Measurements from ENCODE around the gene SMC1A. TPM values are rescaled to one million over a fixed set of nuclear protein-coding genes. Genes with fewer than 3 reads are reported as not detected.
A peak's percentile ranks its signal among the peaks of the same experiment; 100 is the strongest.
"Not testable (repeated sequence)": the region's sequence is repeated elsewhere in the genome, so short reads cannot be mapped to it uniquely, and the experiment has no call there.

Gene SMC1A
- total RNA-seq, 1 donor from 2014 or later, result 11.2 TPM

GRCh38 chrX:53421772-53422085 is 725 bp downstream of the SMC1A start:
- TF ChIP-seq CTCF (IDR thresholded peaks at IDR 0.05), result no peak

GRCh38 chrX:53421125-53421524 is 1.3 kb downstream of the SMC1A start:
- Histone ChIP-seq H3K27ac (peak overlapping the region in 1 of 2 donors; percentile 91), H3K36me3 (no peaks in the 10 kb centered on the region), H3K4me3 (peak overlapping the region; percentile 73 to 85), H3K4me1 (peaks cover 5 to 10% of the 10 kb centered on the region in 2 donors), H3K9me3 (no peaks in the 10 kb centered on the region), H3K27me3 (no peaks in the 10 kb centered on the region)
- no peak for TF ChIP-seq CTCF (IDR thresholded peaks at IDR 0.05)
- intact Hi-C loops (cut with DNase I), result loop anchor here (5.0 kb wide), 2 partner anchors 261 to 1159 kb away; no protein-coding TSS in a partner anchor
- no peak for DNase-seq (ENCODE audit: low spot score in 2 of 2)

More at GRCh38 chrX:53421772-53422085, 725 bp downstream of the SMC1A start:
- Histone ChIP-seq H3K4me1 (peaks cover 5 to 10% of the 10 kb centered on the region in 2 donors), H3K9me3 (no peaks in the 10 kb centered on the region), H3K27me3 (no peaks in the 10 kb centered on the region), H3K27ac (peak overlapping the region; percentile 91 to 92), H3K36me3 (no peaks in the 10 kb centered on the region), H3K4me3 (peak overlapping the region; percentile 73 to 85)
- no peak for DNase-seq (ENCODE audit: low spot score in 2 of 2)
- intact Hi-C loops (cut with DNase I), result loop anchor here (1.0 to 5.0 kb wide), 4 partner anchors 13 to 1159 kb away; partner anchors contain the start of genes HSD17B10 and KDM5C

- H3K9me3 ChIP-seq; H3K36me3 ChIP-seq; H3K4me3 ChIP-seq; H3K4me1 ChIP-seq; H3K27ac ChIP-seq; H3K27me3 ChIP-seq; DNase-seq (ENCODE audit: low spot score in 2 of 2): not testable (repeated sequence)
- intact Hi-C loops (cut with DNase I), result loop anchor here (5.0 kb wide), 2 partner anchors 262 to 1158 kb away; no protein-coding TSS in a partner anchor
Observed at GRCh38 chrX:53420351-53420750, 2.1 kb downstream of the SMC1A start.

GRCh38 chrX:53412446-53412845 is 10.0 kb downstream of the SMC1A start:
- H3K36me3 ChIP-seq, result peaks cover 47 to 64% of the 10 kb centered on the region in 2 donors
- TF ChIP-seq CTCF (IDR thresholded peaks at IDR 0.05), result no peak
- H3K27me3 ChIP-seq, result no peaks in the 10 kb centered on the region
- H3K4me3 ChIP-seq, result no peak overlapping the region
- no peak for DNase-seq (ENCODE audit: low spot score in 2 of 2)
- H3K4me1 ChIP-seq, result no peaks in the 10 kb centered on the region
- H3K27ac ChIP-seq, result no peak overlapping the region
- no peaks in the 10 kb centered on the region for H3K9me3 ChIP-seq
- intact Hi-C loops (cut with DNase I), result no loop called here

GRCh38 chrX:53403535-53403934 is 18.9 kb downstream of the SMC1A start:
- H3K27ac ChIP-seq, result no peak overlapping the region
- no peak for TF ChIP-seq CTCF (IDR thresholded peaks at IDR 0.05)
- no peak overlapping the region for H3K4me3 ChIP-seq
- H3K9me3 ChIP-seq, result no peaks in the 10 kb centered on the region
- peaks cover 64 to 69% of the 10 kb centered on the region in 2 donors for H3K36me3 ChIP-seq
- intact Hi-C loops (cut with DNase I), result no loop called here
- no peak for DNase-seq (ENCODE audit: low spot score in 2 of 2)
- H3K4me1 ChIP-seq, result no peaks in the 10 kb centered on the region
- H3K27me3 ChIP-seq, result no peaks in the 10 kb centered on the region

- Histone ChIP-seq H3K4me3 (no peak overlapping the region), H3K27ac (no peak overlapping the region), H3K27me3 (no peaks in the 10 kb centered on the region), H3K4me1 (no peaks in the 10 kb centered on the region), H3K36me3 (peaks cover 30 to 32% of the 10 kb centered on the region in 2 donors), H3K9me3 (no peaks in the 10 kb centered on the region)
- intact Hi-C loops (cut with DNase I), result no loop called here
- TF ChIP-seq CTCF (IDR thresholded peaks at IDR 0.05), result no peak
- DNase-seq (ENCODE audit: low spot score in 2 of 2), result no peak
Observed at GRCh38 chrX:53398216-53398615, 24.2 kb downstream of the SMC1A start.
